Lung (tissue), 12 donors: ENCODE data around the gene NHLH2. TPM values are rescaled to one million over a fixed set of nuclear protein-coding genes. Genes with fewer than 3 reads are reported as not detected.
A peak's percentile ranks its signal among the peaks of the same experiment; 100 is the strongest.

ENCODE experiments used
- ATAC-seq: fragments of 200-7000 bp; cut with Tn5 transposase; one replicate; pipeline ENCODE4 v1.9.1; 2020; ENCODE audit warnings: moderate number of reproducible peaks; ENCODE audit not compliant: insufficient read depth, low FRiP score
- DNase-seq, 3 donors: peaks; one replicate each; pipeline ENCODE4 v3.0.0-alpha.2; 2013 to 2017
- H3K27ac ChIP-seq, 2 donors: one replicate each; pipeline ENCODE4 v1.5.1; 2013; ENCODE audit warnings: mild to moderate bottlenecking in 2 of 2, moderate library complexity in 2 of 2, control low read depth in 1 of 2, inconsistent platforms in 1 of 2, low read depth in 1 of 2, low read length in 1 of 2
- H3K27me3 ChIP-seq, 3 donors: one replicate each; pipeline ENCODE4 v1.5.1; 2013; ENCODE audit warnings: low read length in 2 of 3; ENCODE audit not compliant: control insufficient read depth in 3 of 3, insufficient read depth in 3 of 3
- H3K36me3 ChIP-seq, 4 donors: one replicate each; pipeline ENCODE4 v1.5.1; 2013; ENCODE audit warnings: low read length in 4 of 4, mild to moderate bottlenecking in 1 of 4, moderate library complexity in 1 of 4; ENCODE audit not compliant: control insufficient read depth in 4 of 4, insufficient read depth in 4 of 4
- H3K4me1 ChIP-seq, 5 donors: one replicate each; pipeline ENCODE4 v1.5.1; 2013; ENCODE audit warnings: low read length in 5 of 5, mild to moderate bottlenecking in 2 of 5, moderate library complexity in 1 of 5; ENCODE audit not compliant: control insufficient read depth in 5 of 5, insufficient read depth in 5 of 5
- H3K4me3 ChIP-seq: one replicate; pipeline ENCODE4 v1.5.1; 2013; ENCODE audit warnings: mild to moderate bottlenecking, control low read depth, moderate library complexity
- H3K9ac ChIP-seq, 2 donors: one replicate each; pipeline ENCODE4 v1.5.1; 2013; ENCODE audit warnings: low read length in 2 of 2, control low read depth in 1 of 2; ENCODE audit not compliant: insufficient read depth in 1 of 2
- H3K9me3 ChIP-seq, 4 donors: one replicate each; pipeline ENCODE4 v1.5.1; 2013; ENCODE audit warnings: low read length in 3 of 4, mild to moderate bottlenecking in 1 of 4, moderate library complexity in 1 of 4; ENCODE audit not compliant: control insufficient read depth in 4 of 4, insufficient read depth in 3 of 4
- WGBS, 2 donors: extraction: QIAGEN DNeasy Blood & Tissue Kit; methylation state at CpG; one replicate each; pipeline ENCODE4 v1.1.7; 2013; 5-methylcytosine and 5-hydroxymethylcytosine counted together
- polyA plus RNA-seq, 2 donors: library from polyadenylated mRNA; stranded (reverse); fragments of 200-250 nt; gene quantifications; one replicate each; pipeline ENCODE4 v1.2.1, GENCODE V29; 2013
- total RNA-seq, 2 donors: library from RNA; depleted of rRNA in 1 of 2; stranded (reverse); fragments of >200 nt in 1 of 2; gene quantifications; one replicate each; pipeline ENCODE4 v1.2.1, GENCODE V29; 2014 to 2021
- TF ChIP-seq, protein P1 (sequence below): IDR thresholded peaks from 2 replicates; pipeline ENCODE4 v1.5.1; 2012; ENCODE audit warnings: mild to moderate bottlenecking; ENCODE audit errors: control extremely low read depth, extremely low read depth
- donor health status: control.
- donor health status: control.
- donor health status: Bipolar disorder and iron deficiency.
- donor health status: healthy.
- donor health status: DM: yes; HTN: yes; CAD: no.

The NHLH2 gene
- total and polyA plus RNA-seq, 4 donors = 0.04 to 0.18 TPM; not detected in 2

GRCh38 chr1:115877511-115877910, 36.6 kb upstream of the NHLH2 start:
- Histone ChIP-seq H3K9me3 (no peaks in the 10 kb centered on the region), H3K27me3 (peaks cover 0 to 4% (median 0%) of the 10 kb centered on the region in 3 donors), H3K36me3 (no peaks in the 10 kb centered on the region), H3K4me1 (no peaks in the 10 kb centered on the region), H3K9ac (no peak overlapping the region), H3K27ac (no peak overlapping the region), H3K4me3 (no peak overlapping the region)
- DNase-seq = peak in 1 of 3 donors; percentile 9
- WGBS, 2 donors = 45 to 48% methylated on average over 5 of the region's 5 CpGs
- TF ChIP-seq, protein P1, sequence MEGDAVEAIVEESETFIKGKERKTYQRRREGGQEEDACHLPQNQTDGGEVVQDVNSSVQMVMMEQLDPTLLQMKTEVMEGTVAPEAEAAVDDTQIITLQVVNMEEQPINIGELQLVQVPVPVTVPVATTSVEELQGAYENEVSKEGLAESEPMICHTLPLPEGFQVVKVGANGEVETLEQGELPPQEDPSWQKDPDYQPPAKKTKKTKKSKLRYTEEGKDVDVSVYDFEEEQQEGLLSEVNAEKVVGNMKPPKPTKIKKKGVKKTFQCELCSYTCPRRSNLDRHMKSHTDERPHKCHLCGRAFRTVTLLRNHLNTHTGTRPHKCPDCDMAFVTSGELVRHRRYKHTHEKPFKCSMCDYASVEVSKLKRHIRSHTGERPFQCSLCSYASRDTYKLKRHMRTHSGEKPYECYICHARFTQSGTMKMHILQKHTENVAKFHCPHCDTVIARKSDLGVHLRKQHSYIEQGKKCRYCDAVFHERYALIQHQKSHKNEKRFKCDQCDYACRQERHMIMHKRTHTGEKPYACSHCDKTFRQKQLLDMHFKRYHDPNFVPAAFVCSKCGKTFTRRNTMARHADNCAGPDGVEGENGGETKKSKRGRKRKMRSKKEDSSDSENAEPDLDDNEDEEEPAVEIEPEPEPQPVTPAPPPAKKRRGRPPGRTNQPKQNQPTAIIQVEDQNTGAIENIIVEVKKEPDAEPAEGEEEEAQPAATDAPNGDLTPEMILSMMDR = no peak
- no peak for ATAC-seq

DNA sequence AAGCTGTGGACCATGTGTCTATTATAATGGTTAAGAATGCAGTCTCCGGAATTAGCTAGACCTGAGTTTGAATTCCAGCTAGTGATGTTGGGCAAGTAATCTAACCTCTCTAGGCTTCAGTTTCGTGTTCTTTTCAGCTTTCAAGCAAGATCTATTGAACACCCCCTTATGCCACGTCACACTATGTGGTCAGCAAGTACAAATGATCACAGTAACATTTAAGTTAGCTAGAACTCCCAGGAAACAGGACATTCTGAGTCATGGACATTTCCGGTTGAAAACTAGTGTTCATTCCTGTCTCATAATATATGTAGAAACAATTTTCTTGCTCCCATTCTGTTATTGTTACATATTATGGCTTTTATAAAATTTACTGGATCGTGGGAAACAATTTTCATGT, 34.0 kb upstream of the NHLH2 start:
- Histone ChIP-seq H3K27ac (no peak overlapping the region), H3K4me1 (no peaks in the 10 kb centered on the region), H3K9ac (no peak overlapping the region), H3K9me3 (no peaks in the 10 kb centered on the region), H3K4me3 (no peak overlapping the region), H3K27me3 (peaks cover 0 to 8% (median 0%) of the 10 kb centered on the region in 3 donors), H3K36me3 (no peaks in the 10 kb centered on the region)
- TF ChIP-seq, protein P1 = no peak
- ATAC-seq (no peak), DNase-seq (no peak)
- 79 to 86% methylated on average over 5 of the region's 5 CpGs for WGBS, 2 donors

DNA sequence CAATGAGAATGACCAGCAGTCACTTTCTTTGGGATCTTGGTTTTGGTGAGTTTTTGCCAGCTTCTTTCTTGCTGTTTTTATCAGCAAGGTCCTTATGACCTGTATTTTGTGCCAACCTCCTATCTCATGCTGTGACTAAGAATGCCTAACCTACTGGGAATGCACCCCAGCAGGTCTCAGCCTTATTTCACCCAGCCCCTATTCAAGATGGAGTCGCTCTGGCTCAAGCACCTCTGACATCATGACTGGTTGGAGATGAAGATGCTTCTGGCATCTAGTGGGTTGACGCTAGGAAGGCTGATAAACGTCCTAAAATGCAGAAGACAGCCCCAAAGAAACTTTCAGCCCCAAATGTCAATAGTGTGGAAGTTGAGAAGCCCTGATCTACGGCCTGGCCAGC, 33.6 kb upstream of the NHLH2 start:
- 79 to 84% methylated on average over 4 of the region's 4 CpGs for WGBS, 2 donors
- Histone ChIP-seq H3K9me3 (no peaks in the 10 kb centered on the region), H3K27me3 (peaks cover 0 to 8% (median 0%) of the 10 kb centered on the region in 3 donors), H3K9ac (no peak overlapping the region), H3K36me3 (no peaks in the 10 kb centered on the region), H3K27ac (no peak overlapping the region), H3K4me1 (no peaks in the 10 kb centered on the region), H3K4me3 (no peak overlapping the region)
- DNase-seq (no peak), ATAC-seq (no peak)
- TF ChIP-seq, protein P1 = no peak

DNA sequence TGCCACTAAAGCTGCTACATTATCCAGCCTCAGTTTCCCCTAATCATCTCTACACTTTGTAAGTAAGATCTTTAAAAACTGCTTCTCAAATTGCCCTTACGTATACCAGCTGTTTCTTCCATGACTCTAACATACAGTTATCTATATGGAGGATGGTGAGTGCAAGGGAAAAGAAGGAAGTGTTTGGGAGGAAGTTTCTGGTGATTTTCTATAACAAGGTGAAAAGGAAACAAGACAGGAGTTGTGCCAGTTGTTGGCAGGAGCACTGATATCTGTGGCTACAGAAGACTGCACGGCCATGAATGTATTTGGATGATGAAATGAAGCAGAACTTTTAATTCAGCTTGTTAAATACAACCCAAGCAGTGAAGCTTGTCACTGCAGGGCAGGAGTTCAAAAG, 32.3 kb upstream of the NHLH2 start:
- WGBS, 2 donors = 31 to 37% methylated on average over 2 of the region's 2 CpGs
- ATAC-seq = no peak
- Histone ChIP-seq H3K9me3 (no peaks in the 10 kb centered on the region), H3K27me3 (peaks cover 0 to 8% (median 0%) of the 10 kb centered on the region in 3 donors), H3K4me3 (no peak overlapping the region), H3K4me1 (no peaks in the 10 kb centered on the region), H3K36me3 (no peaks in the 10 kb centered on the region), H3K27ac (no peak overlapping the region), H3K9ac (no peak overlapping the region)
- TF ChIP-seq, protein P1 = no peak
- no peak for DNase-seq
